HG02870 (cell line): ENCODE measurements around the gene PIGZ.
"Not testable (repeated sequence)": the region's sequence is repeated elsewhere in the genome, so short reads cannot be mapped to it uniquely, and the experiment has no call there.

Experiments used
- ATAC-seq: cut with Tn5 transposase; IDR thresholded peaks from one replicate; pipeline ENCODE4 v1.9.1; 2021; ENCODE audit warnings: mild to moderate bottlenecking, moderate library complexity; ENCODE audit not compliant: unreplicated experiment

PIGZ gene

GRCh38 chr3:196962108-196962929 lies 6.3 kb downstream of the PIGZ start:
- ATAC-seq, result no peak

GRCh38 chr3:196954832-196955231 lies 13.8 kb downstream of the PIGZ start:
- ATAC-seq, result no peak

GRCh38 chr3:196951371-196951770 lies 17.3 kb downstream of the PIGZ start:
- ATAC-seq, result no peak

GRCh38 chr3:196949750-196950149 lies 18.9 kb downstream of the PIGZ start:
- ATAC-seq, result no peak

GRCh38 chr3:196949285-196949619 lies 19.4 kb downstream of the PIGZ start:
- no peak for ATAC-seq

GRCh38 chr3:196948442-196949284 lies 20.0 kb downstream of the PIGZ start:
- ATAC-seq, result no peak

- ATAC-seq, result no peak
Observed at GRCh38 chr3:196947860-196948441, 20.7 kb downstream of the PIGZ start.

GRCh38 chr3:196947136-196947859 lies 21.3 kb downstream of the PIGZ start:
- no peak for ATAC-seq

GRCh38 chr3:196944037-196944790 lies 24.4 kb downstream of the PIGZ start:
- not testable (repeated sequence) for ATAC-seq

- ATAC-seq, result peak; percentile 2
Observed at GRCh38 chr3:196942915-196943277, 25.7 kb downstream of the PIGZ start.

- peak; percentile 88 for ATAC-seq
Observed at GRCh38 chr3:196942226-196942914, 26.3 kb downstream of the PIGZ start, which contains the start of gene NCBP2. Gene NCBP2, minus strand, starts transcription at chr3:196942528. Its CDS starts 25 bp downstream, at chr3:196942503.

GRCh38 chr3:196941729-196942225 lies 26.9 kb downstream of the PIGZ start:
- ATAC-seq, result peak; percentile 23

GRCh38 chr3:196938576-196938975 lies 30.1 kb downstream of the PIGZ start:
- ATAC-seq, result no peak

GRCh38 chr3:196938124-196938523 lies 30.5 kb downstream of the PIGZ start:
- ATAC-seq, result no peak

- ATAC-seq, result no peak
Observed at GRCh38 chr3:196936288-196936687, 32.3 kb downstream of the PIGZ start.

- ATAC-seq, result no peak
Observed at GRCh38 chr3:196932600-196932999, 36.0 kb downstream of the PIGZ start.

GRCh38 chr3:196931828-196932587 lies 36.6 kb downstream of the PIGZ start:
- no peak for ATAC-seq

- ATAC-seq, result no peak
Observed at GRCh38 chr3:196931157-196931556, 37.5 kb downstream of the PIGZ start.
